ENCODE data around the gene LAMB1.

Gene LAMB1

GRCh38 chr7:108029034-108029433 is 26.1 kb upstream of the LAMB1 start:
- Mint-ChIP-seq H3K4me3 (no peak overlapping the region), H3K9me3 (ENCODE audit: low read depth) (no peaks in the 10 kb centered on the region), H3K27me3 (peaks cover 15% of the 10 kb centered on the region), H3K27ac (no peak overlapping the region), H3K4me1 (ENCODE audit: low read depth) (no peaks in the 10 kb centered on the region), H3K36me3 (peaks cover 2% of the 10 kb centered on the region)

DNA sequence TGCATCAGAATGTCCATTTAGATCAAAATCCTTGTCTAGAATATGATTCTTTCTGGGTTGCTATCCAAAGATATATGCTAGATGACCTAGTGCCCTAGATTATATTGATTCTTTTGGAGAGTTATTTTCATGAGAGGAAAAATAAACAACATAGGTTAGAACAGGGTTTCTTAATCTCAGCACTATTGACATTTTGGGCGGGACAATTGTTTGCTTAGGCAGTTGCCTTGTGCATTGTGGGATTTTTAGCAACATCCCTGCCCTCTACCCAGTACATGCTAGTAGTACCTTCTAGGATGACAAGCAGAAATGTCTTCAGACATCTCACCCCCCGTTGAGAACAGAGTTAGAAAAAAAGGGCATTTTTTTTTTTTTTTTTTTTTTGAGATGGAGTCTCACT is 25.1 kb upstream of the LAMB1 start:
- H3K4me3 Mint-ChIP-seq = no peak overlapping the region
- peaks cover 15% of the 10 kb centered on the region for H3K27me3 Mint-ChIP-seq
- H3K9me3 Mint-ChIP-seq (ENCODE audit: low read depth) = no peaks in the 10 kb centered on the region
- H3K36me3 Mint-ChIP-seq = peaks cover 2% of the 10 kb centered on the region
- H3K4me1 Mint-ChIP-seq (ENCODE audit: low read depth) = no peaks in the 10 kb centered on the region
- H3K27ac Mint-ChIP-seq = no peak overlapping the region

GRCh38 chr7:108027239-108027638 is 24.3 kb upstream of the LAMB1 start:
- no peak overlapping the region for H3K27ac Mint-ChIP-seq
- H3K9me3 Mint-ChIP-seq (ENCODE audit: low read depth) = no peaks in the 10 kb centered on the region
- H3K27me3 Mint-ChIP-seq = peaks cover 15% of the 10 kb centered on the region
- H3K36me3 Mint-ChIP-seq = peaks cover 2% of the 10 kb centered on the region
- no peak overlapping the region for H3K4me3 Mint-ChIP-seq
- H3K4me1 Mint-ChIP-seq (ENCODE audit: low read depth) = no peaks in the 10 kb centered on the region

DNA sequence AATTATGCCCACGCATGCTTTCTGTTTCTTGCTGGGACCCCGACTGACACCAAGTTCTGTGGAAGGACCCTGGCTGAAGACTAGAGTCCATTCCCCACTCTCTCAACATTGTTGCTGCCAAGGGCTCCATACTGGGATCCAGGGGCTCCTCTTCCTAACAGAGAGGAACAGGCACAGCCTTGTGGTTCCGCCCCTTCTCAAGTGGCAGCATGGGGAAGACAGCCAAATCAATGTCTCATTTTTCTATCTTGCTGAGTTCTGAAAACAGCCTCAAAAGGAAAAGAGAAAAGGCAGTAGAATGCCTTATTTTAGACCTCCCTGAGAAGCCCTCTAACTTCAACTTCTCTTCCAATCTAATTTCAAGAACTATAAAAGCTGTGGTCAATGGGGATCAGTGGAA is 23.7 kb upstream of the LAMB1 start:
- Mint-ChIP-seq H3K27me3 (peaks cover 15% of the 10 kb centered on the region), H3K9me3 (ENCODE audit: low read depth) (no peaks in the 10 kb centered on the region), H3K4me1 (ENCODE audit: low read depth) (no peaks in the 10 kb centered on the region), H3K4me3 (no peak overlapping the region), H3K27ac (no peak overlapping the region), H3K36me3 (peaks cover 2% of the 10 kb centered on the region)

- Mint-ChIP-seq H3K4me1 (ENCODE audit: low read depth) (no peaks in the 10 kb centered on the region), H3K9me3 (ENCODE audit: low read depth) (no peaks in the 10 kb centered on the region), H3K27me3 (peaks cover 15% of the 10 kb centered on the region), H3K27ac (no peak overlapping the region), H3K36me3 (peaks cover 2% of the 10 kb centered on the region), H3K4me3 (no peak overlapping the region)
Observed at GRCh38 chr7:108026116-108026515, 23.2 kb upstream of the LAMB1 start.

DNA sequence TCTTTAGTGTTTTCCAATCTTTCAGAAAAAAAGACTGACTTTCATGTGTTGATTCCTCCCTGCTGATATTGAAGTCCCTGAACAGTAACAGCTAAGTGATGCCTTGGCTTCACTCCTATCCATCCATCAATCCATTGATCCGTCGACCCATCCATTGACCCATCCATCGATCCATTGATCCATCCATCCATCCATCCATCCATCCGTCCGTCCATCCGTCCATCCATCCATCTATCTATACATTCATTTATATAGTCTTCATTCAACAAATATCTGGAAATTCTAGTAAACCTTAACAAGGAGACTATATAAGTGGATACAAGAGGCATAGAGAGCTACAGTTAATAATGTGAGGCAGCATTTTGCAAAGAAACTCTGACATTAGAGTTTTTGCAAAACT is 21.6 kb upstream of the LAMB1 start:
- Mint-ChIP-seq H3K27ac (no peak overlapping the region), H3K36me3 (no peaks in the 10 kb centered on the region), H3K27me3 (peaks cover 18% of the 10 kb centered on the region), H3K4me3 (no peak overlapping the region), H3K9me3 (ENCODE audit: low read depth) (no peaks in the 10 kb centered on the region), H3K4me1 (ENCODE audit: low read depth) (no peaks in the 10 kb centered on the region)

- Mint-ChIP-seq H3K9me3 (ENCODE audit: low read depth) (no peaks in the 10 kb centered on the region), H3K27ac (no peak overlapping the region), H3K4me1 (ENCODE audit: low read depth) (no peaks in the 10 kb centered on the region), H3K27me3 (peaks cover 13% of the 10 kb centered on the region), H3K36me3 (no peaks in the 10 kb centered on the region), H3K4me3 (no peak overlapping the region)
Observed at GRCh38 chr7:108020585-108020984, 17.6 kb upstream of the LAMB1 start.

GRCh38 chr7:108018668-108019067 is 15.7 kb upstream of the LAMB1 start:
- no peaks in the 10 kb centered on the region for H3K9me3 Mint-ChIP-seq (ENCODE audit: low read depth)
- no peaks in the 10 kb centered on the region for H3K4me1 Mint-ChIP-seq (ENCODE audit: low read depth)
- no peaks in the 10 kb centered on the region for H3K36me3 Mint-ChIP-seq
- peaks cover 6% of the 10 kb centered on the region for H3K27me3 Mint-ChIP-seq
- no peak overlapping the region for H3K27ac Mint-ChIP-seq
- H3K4me3 Mint-ChIP-seq = no peak overlapping the region

- H3K27me3 Mint-ChIP-seq = peaks cover 6% of the 10 kb centered on the region
- H3K27ac Mint-ChIP-seq = no peak overlapping the region
- no peaks in the 10 kb centered on the region for H3K36me3 Mint-ChIP-seq
- no peaks in the 10 kb centered on the region for H3K9me3 Mint-ChIP-seq (ENCODE audit: low read depth)
- H3K4me1 Mint-ChIP-seq (ENCODE audit: low read depth) = no peaks in the 10 kb centered on the region
- H3K4me3 Mint-ChIP-seq = no peak overlapping the region
Observed at GRCh38 chr7:108017776-108018151, 14.8 kb upstream of the LAMB1 start.

DNA sequence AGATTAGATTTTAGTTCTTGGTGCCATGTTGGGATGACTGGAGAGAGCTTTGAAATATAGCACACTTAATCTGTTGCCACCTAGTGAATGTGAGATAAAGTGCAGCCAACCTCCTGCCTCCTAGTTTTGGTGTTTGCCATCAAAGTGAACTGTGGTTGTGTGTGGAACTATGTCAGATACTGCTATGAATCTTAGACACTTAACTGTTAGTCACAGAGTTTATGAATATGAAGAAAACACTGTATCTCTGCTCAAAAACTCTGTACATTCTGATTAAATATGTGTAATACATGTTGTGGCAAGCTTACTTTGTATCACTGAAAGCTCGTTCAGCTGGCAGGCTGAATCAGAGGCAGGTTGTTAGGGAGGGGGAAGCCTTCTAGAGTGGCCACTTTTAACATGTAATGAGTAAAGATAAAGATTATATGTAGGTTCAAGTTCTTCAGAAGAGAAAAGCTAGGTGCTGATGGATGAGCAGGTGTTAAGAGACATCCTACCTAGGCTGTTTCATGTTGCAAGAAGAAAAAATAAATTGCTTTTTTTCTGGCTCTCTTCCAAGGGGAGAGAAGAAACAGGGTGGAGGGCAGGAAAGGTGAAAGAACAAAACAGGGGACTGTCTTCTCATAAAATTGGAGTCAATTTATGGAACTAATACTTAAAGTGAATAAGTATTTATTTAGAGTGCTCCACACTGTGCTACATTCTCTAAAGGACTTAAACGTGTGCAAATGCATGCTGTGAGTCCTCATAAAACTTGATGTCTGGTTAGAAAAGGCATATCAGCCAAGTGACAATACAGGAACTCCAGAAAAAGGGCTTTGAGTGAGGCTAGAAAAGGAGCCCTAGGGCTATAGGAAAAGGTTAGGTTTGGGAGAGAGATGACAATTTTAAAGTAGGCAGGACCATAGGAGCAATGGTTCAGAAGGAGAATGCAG is 14.1 kb upstream of the LAMB1 start:
- Mint-ChIP-seq H3K27me3 (peaks cover 6% of the 10 kb centered on the region), H3K27ac (no peak overlapping the region), H3K4me1 (ENCODE audit: low read depth) (no peaks in the 10 kb centered on the region), H3K4me3 (no peak overlapping the region), H3K9me3 (ENCODE audit: low read depth) (no peaks in the 10 kb centered on the region), H3K36me3 (no peaks in the 10 kb centered on the region)

GRCh38 chr7:108015740-108016139 is 12.8 kb upstream of the LAMB1 start:
- Mint-ChIP-seq H3K4me1 (ENCODE audit: low read depth) (no peaks in the 10 kb centered on the region), H3K27me3 (peaks cover 4% of the 10 kb centered on the region), H3K36me3 (no peaks in the 10 kb centered on the region), H3K4me3 (no peak overlapping the region), H3K27ac (no peak overlapping the region), H3K9me3 (ENCODE audit: low read depth) (no peaks in the 10 kb centered on the region)

DNA sequence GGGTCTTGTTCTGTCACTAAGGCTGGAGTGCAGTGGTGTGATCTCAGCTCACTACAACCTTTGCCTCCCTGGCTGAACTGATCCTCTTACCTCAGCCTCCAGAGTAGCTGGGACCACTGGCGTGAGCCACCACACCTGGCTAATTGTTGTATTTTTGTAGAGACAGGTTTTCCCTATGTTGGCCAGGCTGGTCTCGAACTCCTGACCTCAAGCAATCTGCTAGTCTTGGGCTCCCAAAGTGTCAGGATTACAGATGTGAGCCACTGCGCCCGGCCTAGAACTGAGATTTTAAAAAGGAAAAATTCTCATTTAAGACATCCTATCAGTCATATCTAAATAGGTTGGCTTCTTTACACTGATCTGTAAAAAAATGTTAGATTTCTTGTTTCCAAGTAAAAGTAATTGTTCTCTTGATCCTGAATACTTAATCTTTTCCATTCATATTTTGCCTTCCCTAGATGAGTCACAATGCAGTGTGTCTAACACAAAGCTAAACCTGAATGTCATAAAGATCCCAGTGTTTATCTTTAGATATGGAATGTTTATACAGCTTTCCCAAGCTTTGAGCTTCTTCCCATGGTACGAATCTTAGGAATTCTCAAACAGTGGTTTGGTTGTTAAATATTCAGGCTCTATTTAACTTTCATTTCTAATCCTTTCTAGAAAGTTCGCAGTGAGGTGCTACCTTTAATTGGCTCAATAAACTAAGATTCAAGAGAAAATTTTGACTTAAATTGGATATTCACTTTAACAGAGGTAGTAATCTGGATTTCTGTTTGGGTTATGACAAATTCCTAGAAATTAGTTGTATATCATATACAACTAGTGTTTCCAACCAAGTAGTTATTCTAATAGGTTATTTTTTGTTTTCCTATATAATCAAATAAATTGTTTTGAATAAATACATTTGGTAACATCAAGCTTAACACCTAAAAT is 12.1 kb upstream of the LAMB1 start:
- Mint-ChIP-seq H3K27ac (no peak overlapping the region), H3K9me3 (ENCODE audit: low read depth) (no peaks in the 10 kb centered on the region), H3K36me3 (no peaks in the 10 kb centered on the region), H3K4me1 (ENCODE audit: low read depth) (no peaks in the 10 kb centered on the region), H3K27me3 (peaks cover 7% of the 10 kb centered on the region), H3K4me3 (no peak overlapping the region)

DNA sequence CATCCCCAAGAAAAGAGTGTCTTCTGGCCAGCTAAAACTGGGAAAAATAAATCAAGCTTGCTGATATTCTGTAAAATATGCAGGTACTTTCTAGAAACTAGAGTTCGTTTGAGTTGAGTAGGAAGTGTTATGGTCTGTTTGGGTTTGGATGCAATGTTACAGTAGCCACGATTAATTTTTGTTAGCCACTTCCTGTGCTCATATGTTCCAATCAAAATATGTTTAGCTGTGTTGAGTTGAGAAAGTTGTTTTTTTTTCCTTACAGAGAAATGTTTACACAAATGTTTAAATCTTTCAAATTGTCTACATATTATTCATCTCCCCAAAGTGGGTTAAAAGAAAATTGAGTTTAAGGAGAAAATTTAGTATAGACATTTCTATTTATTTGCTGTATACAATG is 11.3 kb upstream of the LAMB1 start:
- no peaks in the 10 kb centered on the region for H3K36me3 Mint-ChIP-seq
- no peak overlapping the region for H3K4me3 Mint-ChIP-seq
- no peaks in the 10 kb centered on the region for H3K4me1 Mint-ChIP-seq (ENCODE audit: low read depth)

GRCh38 chr7:108012499-108013430 is 9.8 kb upstream of the LAMB1 start:
- Mint-ChIP-seq H3K36me3 (no peaks in the 10 kb centered on the region), H3K27ac (no peak overlapping the region)

More for the DNA sequence above, 11.3 kb upstream of the LAMB1 start:
- no peak overlapping the region for H3K27ac Mint-ChIP-seq
- peaks cover 4% of the 10 kb centered on the region for H3K27me3 Mint-ChIP-seq
- no peaks in the 10 kb centered on the region for H3K9me3 Mint-ChIP-seq (ENCODE audit: low read depth)

More at GRCh38 chr7:108012499-108013430, 9.8 kb upstream of the LAMB1 start:
- Mint-ChIP-seq H3K9me3 (ENCODE audit: low read depth) (no peaks in the 10 kb centered on the region), H3K4me1 (ENCODE audit: low read depth) (no peaks in the 10 kb centered on the region), H3K4me3 (no peak overlapping the region), H3K27me3 (peaks cover 7% of the 10 kb centered on the region)

All from activated naive CD8-positive, alpha-beta T cell (primary cell).